GM12874 (cell line): Measurements from ENCODE around the gene CCDC12.

Experiments
- TF ChIP-seq, protein P1 (sequence below): IDR thresholded peaks from 2 replicates; pipeline ENCODE4 v1.5.1; 2011; ENCODE audit warnings: low read depth, mild to moderate bottlenecking, control low read depth, low read length, moderate library complexity; ENCODE audit not compliant: insufficient read depth

Gene CCDC12

DNA sequence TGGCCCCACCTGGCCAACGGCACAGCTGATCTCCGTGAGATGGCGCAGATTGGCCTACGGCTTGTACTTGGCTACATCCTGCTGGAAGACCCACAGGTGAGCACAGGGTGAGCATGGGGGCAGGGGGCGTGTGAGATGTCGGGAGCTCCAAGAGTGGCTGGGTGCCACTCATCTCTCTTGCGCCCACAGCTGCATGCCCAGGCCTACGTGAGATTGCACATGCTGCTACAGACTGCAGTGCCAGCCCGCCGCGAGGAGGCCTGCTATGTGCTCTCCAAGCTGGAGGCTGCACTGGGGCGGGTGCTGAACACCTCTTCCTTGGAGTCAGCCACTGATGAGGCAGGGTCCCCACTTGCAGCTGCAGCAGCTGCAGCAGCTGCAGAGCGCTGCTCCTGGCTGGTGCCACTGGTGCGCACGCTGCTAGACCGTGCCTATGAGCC is 25.2 kb upstream of the CCDC12 start:
- TF ChIP-seq, protein P1, sequence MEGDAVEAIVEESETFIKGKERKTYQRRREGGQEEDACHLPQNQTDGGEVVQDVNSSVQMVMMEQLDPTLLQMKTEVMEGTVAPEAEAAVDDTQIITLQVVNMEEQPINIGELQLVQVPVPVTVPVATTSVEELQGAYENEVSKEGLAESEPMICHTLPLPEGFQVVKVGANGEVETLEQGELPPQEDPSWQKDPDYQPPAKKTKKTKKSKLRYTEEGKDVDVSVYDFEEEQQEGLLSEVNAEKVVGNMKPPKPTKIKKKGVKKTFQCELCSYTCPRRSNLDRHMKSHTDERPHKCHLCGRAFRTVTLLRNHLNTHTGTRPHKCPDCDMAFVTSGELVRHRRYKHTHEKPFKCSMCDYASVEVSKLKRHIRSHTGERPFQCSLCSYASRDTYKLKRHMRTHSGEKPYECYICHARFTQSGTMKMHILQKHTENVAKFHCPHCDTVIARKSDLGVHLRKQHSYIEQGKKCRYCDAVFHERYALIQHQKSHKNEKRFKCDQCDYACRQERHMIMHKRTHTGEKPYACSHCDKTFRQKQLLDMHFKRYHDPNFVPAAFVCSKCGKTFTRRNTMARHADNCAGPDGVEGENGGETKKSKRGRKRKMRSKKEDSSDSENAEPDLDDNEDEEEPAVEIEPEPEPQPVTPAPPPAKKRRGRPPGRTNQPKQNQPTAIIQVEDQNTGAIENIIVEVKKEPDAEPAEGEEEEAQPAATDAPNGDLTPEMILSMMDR, result no peak

DNA sequence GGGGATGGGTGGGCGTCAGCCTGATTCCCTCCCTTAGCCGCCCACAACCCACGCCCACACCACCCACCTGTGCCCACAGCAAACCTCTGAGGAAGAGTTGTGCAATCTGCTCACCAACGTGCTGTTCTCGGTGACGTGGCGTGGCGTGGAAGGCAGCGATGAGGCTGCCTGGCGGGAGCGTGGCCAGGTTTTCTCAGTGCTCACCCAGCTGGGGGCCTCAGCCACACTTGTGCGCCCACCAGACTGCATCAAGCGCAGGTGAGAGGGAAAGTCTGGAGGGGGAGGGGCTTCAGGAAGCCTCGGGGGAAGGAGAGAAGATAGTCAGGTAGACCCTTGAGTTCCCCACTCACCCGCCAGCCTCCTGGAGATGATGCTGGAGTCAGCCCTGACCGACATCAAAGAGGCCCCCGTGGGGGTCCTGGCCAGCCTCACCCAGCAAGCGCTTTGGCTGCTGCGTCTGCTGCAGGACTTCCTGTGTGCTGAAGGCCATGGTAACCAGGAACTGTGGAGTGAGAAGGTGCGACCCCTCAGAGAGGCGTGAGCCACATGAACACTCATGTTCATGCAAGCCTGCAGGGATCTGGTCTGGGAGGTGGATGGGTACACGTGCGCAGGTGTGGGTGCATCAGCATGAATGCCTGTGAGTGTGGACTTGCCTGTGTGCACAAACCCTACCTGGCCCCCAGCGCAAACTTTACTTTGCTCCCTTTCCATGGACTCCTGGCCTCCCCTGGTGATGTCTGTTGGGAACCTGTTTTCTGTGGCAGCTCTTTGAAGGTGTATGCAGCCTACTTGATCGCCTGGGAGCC is 24.6 kb upstream of the CCDC12 start:
- TF ChIP-seq, protein P1, result no peak

DNA sequence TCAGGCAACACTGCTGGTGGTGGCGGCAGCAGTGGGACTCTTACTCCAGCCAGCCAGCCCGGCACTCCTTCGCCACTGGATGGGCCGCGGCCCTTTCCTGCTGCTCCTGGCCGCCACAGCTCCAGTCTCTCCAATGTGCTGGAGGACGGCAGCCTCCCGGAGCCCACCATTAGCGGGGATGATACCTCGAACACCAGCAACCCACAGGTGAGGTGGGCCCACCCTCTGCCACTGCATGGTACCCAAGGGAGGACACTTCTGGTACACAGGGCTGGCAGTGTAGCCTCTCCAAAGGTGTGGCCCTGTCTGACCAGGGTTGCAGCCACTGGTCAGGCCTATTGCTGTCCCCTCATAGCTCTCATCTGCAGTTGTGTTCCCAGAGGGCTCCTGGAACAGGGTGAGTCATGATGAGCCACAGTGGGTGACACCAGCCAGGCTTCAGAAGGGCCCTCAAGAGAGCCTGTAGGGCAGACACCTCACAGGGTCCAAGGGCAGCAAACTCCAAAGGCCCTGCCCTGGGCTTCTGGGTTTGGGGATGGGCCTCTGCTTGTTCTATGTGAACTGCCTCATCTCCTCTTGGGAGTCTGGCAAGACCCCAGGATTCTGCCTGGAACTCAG is 23.8 kb upstream of the CCDC12 start:
- TF ChIP-seq, protein P1, result no peak

DNA sequence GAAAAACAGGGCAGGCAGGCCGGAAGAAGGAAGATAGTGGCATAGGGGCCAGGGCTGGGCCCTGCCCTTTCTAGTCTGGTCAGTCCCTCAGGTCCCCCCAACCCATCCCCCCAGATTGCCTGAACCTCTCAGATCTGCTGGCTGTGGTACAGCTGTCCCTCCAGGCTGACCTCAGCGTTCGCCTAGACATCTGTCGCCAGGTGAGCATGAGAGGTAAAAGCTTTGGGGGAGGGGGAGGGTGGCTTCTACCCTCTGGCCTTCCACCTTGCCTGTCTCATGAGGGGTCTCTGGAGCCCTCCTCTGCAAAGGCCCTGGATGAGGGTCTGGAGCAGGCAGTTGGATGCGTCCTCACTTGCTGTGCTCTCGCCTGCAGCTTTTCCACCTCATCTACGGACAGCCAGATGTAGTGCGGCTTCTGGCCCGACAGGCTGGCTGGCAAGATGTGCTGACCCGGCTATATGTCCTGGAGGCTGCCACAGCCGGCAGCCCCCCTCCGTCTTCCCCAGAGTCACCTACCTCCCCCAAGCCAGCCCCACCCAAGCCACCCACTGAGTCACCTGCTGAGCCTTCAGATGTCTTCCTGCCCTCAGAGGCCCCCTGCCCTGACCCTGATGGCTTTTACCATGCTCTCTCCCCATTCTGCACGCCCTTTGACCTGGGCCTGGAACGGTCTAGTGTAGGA is 23.1 kb upstream of the CCDC12 start:
- TF ChIP-seq, protein P1, result no peak

DNA sequence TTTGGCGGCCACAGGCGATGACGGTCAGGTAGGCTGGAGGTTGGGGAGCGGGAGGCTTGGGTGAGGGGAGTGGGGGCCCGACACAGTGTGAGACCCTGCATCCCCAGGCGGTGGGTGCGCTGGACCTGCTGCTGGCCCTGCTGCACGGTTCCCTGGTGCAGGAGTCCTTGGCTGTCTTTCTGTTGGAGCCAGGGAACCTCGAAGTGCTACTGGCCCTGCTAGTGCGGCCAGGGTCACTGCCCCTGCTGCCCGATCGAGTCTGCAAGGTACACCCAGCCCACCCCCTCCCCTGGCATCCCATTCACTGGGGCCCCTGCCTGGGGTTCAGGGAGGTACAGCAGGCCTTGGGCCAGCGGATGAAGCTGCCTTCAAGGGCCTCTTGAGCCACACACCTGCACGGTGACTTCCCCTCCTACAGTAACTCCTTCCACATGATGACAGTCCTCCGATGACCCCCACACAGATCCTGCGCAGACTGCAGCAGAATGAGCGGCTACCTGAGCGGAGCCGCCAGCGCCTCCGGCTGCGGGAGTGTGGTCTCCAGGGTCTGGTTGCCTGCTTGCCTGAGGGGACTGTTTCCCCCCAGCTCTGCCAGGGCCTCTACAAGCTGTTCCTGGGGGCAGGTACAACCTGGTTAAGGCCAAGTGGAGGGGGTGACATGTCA is 22.4 kb upstream of the CCDC12 start:
- TF ChIP-seq, protein P1, result no peak

DNA sequence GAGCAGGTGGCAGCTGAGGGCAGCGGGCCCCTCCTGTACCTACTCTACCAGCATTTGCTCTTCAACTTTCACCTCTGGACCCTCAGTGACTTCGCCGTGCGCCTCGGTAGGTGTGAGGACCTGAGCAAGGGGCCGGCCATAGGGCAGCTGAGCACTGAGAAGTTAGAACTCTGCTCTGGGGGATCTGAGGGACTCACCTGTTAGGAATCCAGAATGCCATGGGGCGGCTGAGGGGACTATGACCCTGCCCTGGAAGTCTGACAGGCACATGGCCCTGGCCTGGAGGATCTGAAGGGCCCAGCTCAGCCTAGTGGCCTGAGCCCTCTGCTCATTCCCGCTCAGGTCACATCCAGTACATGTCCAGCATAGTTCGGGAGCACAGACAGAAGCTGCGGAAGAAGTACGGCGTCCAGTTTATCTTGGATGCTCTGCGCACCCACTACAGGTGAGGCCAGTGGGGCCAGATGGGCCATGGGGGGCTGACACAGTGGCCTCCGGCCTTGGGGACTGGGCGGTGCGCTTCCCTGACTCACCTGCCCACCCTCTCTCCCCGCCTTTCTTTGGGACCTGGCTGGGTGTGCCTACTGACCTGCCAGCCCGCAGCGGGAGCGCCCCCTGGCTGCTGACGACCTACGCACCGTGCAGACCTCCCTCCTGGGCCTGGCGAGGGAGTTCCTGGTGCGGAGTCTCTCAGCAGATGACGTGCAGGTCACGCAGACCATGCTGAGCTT is 21.7 kb upstream of the CCDC12 start:
- TF ChIP-seq, protein P1, result peak; percentile 90
